ENCODE data around the gene EEF1AKMT2.
"Not testable (repeated sequence)": the region's sequence is repeated elsewhere in the genome, so short reads cannot be mapped to it uniquely, and the experiment has no call there.

The EEF1AKMT2 gene

DNA sequence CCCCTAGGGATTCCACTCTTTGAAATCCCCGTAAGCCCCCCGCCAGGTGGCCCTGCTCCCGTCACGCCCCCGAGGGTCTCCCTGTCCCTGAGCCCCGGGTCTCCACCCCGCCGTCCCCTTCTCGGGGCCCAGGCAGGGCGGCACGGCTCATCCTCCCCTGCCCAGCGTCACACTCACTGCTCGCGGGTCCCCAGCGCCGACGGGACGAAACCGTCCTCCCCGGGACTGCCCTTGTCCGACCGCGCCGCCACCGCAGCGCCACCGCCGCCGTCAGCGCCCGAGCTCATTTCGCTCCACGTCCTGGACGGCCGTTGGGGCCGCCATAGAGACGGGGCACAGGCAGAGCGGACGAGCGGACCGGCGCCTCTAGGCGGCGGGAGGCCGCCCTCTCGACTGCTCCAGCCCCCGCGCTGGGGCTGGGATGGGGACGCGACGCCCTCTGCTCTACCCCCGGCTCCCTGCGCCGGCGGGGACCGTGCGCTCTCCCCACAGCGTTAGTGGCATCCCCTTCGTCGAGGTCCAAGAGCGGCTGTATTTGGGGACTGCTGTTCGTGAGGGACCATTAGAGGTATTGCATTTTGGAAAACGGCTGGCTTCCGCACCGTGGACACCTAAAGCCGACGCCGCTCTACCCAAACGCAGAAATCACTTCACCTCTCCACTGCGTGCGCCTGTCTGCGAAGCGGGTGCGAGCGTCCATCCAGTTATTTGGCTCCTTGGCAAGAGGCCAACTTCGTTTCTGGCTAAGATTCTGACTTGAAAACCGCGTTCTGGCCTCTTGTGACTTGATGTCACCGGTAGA is at the start of gene EEF1AKMT2:
EEF1AKMT2 (minus strand) TSS at position 341 of the 802 bp plus-strand sequence; CDS start at position 287, 54 bp downstream.
- DNase-seq = peak; percentile 16 to 71

DNA sequence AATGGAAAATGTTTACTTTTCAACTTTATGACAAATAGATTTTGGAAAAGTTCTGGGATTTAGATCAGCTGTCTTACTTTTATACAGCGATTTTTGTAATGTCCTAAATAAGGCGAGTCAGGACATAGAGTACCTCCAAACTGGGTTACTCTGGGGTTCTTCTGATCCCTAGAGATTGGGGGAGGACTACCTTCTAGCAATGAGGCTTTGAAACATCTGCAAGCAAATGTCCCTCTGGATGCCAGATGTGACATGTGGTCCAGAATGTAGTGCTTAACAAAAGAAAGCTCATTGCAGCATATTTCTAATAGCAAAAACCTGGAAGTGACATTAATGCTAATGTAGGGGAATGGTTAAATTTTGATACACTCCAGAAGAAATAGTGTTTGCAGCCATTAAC is 46.0 kb upstream of the EEF1AKMT2 start:
- DNase-seq = no peak

DNA sequence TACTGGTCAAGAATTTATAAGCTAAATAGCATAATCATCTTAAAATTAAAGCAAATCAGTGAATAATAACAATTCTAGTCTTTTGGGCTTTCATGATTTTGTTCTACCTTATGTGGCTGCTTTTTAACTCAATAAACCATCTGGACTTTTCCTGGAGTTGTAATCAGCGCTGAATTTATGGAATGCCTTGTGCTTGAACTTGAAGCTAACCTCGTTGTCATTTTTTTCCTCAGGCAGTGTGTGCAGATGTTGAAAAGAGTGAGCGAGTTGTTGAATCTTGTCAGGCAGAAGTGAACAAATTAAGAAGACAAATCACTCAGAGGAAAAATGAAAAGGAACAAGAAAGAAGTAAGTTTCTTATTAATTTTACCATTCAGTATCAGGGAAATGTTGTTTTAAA is 39.4 kb upstream of the EEF1AKMT2 start:
- no peak for DNase-seq

DNA sequence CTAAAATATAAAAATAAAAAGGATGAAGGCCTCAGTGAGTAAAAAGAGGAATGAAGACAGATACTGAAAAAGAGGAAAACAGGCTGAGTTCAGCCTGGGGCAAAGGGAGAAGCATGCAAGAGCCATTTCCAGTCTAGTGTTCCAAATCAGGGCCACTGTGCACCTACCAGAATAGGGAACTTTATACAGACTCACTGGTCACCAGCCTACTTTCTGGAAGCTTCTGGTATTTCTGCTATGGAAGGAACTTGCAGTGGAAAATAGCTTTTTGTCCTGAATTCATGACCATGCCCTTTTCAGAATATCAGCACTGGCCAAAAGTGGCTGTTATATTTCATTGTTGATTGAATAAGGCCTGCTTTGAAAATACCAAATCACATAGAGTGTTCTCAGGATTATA is 38.8 kb upstream of the EEF1AKMT2 start:
- no peak for DNase-seq

DNA sequence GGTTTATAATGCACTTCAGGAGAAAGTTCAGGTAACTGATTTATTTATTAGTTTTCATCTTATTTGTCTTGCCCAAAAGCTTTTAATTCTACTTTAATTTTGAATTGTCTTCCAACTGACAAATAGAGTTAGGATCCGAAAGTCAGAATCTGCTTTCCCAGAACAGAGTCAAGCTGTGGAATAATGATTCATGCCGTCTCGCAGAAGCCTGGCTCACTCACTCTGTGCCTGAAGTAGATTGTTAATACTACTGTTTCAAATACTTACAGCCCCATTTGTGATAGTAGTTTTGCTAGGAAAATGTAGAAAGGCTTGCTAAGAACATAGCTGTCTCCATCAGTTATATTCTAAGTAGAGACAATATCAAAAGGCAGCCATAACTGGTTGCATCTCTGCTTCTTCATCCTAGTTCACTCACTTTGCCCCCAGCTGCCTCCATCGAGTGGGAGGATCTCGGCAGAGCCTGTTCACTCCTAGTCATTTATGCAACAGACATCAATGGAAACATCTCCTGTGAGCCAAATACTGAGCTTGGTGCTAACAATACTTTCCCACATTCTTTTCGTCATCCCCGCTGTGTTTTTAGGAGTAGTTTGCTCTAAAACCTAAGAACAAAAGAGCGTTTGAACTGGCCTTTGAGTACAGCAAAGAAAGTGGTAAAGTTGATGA is 37.9 kb upstream of the EEF1AKMT2 start:
- no peak for DNase-seq

DNA sequence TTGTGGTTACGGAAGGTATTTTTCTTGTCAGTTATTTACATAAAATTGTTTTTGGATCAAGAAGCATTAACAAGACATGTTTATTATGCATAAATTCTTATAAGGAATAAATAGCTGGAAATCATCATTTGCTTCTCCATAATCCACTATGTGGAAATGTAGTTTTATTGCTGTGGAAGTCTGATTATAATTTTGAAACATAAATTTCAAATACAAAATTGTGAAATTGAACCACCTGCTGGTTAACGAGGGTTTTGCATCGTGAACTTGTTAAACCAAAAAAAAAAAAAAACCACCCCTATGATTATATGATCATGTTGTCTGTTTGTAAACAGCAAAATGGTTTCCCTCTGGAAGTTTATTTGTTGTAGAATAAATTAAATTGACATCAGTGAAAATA is 35.8 kb upstream of the EEF1AKMT2 start:
- peak in 1 of 2 experiments; percentile 2 for DNase-seq

DNA sequence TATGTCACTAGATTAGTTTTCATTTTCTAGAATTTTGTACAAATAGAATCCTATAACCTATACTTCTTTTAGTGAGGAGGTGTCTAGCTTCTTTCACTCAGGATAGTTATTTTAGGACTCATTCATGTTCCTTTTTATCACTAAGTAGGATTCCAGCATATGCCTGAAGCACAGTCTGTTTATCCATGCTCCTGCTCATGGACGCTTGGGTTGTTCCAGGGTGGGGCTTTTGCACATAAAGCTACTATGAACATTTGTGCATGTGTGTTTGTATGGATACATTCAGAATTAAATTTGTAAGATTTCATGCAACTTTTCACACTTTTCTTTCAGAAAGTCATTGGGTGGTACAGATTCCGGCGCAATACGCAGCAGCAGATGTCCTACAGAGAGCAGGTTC is 34.6 kb upstream of the EEF1AKMT2 start:
- no peak for DNase-seq

DNA sequence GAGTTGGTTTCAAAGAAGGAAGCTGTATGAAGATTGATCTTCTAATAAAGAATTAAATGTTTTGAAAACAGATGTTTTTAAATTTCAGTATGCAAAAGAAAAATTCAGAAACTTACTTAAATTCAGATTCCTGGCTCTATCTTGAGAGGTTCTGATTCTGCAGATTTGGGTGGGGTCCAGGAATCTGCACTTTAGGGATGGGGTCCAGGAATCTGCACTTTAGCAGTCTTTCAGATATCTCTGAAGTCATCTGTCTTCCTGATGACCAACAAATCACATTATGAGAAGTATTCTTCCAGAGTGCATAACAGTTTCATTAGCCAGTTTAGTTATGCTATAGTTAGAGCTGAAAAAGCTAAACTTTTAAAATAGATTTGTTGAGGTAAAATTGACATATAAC is 34.0 kb upstream of the EEF1AKMT2 start:
- DNase-seq = no peak

DNA sequence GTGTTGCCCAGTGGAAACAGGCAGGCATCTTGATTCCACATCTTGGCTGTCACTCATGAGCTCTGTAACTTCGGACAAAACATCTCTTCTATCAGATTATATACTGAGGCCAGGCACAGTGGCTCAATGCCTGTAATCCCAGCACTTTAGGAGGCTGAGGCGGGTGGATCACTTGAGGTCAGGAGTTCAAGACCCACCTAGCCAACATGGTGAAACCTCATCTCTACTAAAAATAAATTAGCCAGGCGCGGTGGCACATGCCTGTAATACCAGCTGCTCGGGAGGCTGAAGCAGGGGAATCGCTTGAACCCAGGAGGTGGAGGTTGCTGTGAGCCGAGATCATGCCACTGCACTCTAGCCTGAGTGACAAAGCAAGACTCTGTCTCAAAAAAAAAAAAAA is 33.2 kb upstream of the EEF1AKMT2 start:
- DNase-seq = not testable (repeated sequence)

DNA sequence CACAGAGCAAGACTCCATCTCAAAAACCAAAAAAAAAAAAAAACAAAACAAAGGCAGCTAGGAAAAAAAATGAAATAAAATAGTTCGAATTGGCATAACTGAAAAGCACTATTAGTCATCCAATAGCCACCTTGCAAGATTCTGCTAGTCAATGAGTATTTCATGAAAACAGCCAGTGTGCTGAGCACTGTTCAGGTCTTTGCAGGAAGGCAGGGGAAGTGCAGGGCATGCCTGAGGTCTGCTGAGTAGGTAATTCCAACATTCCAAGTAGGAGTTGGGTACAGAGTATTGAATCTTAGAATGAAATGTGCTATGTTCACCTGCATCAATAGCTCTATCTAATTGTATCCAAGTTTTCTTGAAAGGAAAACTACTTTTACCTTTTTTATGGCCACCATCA is 32.8 kb upstream of the EEF1AKMT2 start:
- DNase-seq = no peak

DNA sequence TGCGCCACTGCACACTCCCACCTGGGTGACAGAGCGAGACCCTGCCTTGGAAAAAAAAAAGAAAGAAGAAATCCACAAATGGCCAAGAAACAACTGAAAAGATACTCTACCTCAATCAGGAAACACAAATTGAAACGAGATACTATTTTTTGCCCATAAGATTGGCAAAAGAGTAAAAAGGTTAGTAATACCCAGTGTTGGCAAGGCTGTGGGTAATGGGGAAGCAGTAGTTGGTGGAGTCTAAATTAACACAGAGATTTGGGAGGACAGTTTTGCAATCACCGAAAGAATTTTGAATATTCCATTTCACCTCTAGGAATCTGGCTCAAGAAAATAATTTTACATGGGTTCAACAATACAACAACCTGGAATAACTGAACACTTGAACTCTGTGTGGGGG is 29.8 kb upstream of the EEF1AKMT2 start:
- no peak for DNase-seq

DNA sequence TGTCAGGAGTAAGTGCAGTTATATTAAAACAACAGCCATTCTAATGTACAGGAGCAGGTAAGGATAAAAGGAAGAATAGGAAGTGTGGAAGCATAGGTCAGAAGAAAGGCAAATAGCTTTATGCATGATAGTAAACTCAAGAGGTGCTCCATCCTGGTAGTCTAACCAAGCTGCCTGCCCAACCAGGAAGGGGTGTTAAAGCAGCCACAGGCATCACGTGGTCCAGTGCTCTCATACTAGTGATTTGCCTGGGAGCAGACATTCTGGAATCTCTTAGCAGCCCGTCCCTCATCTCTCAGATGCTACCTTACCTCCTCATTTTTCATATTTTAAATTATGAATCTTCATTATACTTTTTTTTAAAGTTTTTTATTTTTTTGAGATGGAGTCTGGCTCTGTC is 28.4 kb upstream of the EEF1AKMT2 start:
- no peak for DNase-seq

DNA sequence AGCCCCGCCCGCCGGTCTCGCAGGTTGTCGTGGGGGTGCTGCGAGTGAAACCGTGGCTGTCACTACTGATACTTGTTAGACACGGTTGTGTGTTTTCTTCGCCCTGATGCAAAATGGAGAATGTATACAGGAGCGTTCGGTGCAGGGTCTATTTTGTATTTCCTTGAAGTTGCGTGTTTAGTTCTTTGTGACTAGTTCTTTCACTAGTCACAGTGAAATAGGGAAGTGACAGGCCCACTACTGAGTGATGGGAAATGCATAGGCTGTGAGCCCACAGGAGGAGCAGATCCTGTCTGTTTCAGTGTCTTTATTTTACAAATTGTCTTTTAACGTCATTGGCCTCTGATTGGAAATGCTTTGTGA is 10.6 kb upstream of the EEF1AKMT2 start:
- no peak for DNase-seq

DNA sequence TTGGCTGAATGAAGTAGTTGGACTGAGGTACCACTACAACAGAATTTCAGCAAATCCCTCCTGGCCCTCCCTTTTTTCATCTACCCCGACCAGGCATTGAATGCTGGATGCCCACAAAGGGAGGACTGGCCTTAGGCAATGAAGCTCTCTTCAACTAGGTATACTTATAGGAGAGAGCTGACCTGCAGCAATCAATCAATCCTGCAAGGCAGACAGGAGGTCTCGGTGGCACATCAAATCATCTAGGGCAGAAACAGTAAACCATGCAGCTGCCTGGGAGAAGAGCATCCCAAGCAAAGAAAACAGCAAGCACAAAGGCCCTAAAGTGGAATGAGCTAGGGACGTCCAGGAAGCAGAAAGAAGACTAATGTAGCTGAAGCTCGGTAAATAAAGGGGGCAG is 7.5 kb upstream of the EEF1AKMT2 start:
- no peak for DNase-seq

DNA sequence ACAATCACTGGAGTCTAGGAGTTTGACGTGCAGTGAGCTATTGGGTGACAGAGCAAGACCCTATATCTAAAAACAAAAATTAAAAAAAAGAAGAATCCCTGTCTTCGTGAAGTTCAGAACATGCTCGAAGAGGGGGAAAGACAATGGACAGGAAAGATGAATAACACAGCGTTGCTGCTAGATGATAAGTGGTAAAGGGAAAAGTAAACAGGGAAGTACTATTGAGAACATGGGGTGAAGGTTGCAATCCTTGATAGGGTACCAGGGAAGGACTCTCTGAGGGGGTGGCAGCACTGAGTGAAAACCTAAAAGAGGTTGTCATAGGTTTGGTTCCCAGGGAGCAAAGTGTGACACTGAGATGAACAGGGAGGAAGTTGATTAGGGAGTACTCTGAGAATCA is 7.1 kb upstream of the EEF1AKMT2 start:
- no peak for DNase-seq

DNA sequence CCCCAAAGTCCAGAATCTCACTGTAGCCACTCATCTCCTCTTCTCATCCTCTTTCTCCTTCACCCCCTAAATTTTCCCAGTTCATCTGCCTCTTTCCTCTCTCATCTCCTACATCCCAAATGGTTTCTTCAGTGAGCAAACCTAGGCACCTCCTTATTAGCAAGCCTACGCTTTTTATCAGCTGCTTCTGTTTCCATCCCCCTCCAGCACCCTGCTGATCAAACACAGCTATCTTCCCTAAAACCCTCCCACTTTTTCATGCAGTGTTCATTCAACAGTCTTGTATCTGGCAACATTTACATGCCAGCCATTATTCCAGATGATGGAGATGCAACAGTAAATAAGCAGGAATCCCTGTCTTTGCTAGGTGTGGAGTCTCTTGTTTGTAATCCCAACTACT is 6.7 kb upstream of the EEF1AKMT2 start:
- no peak for DNase-seq

DNA sequence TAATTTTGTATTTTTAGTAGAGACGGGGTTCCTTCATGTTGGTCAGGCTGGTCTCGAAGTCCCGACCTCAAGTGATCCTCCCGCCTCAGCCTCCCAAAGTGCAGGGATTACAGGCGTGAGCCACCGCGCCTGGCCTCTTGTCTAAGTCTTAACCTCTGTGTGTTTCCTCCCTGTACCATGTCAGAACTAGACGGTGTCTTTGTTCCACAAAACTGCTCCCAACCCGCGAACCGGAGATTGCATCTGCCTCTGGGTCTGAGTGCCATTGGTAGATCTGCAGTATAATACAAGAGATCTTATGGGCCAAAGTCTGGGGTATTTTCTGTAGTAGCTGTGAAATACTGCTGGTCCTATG is 1.3 kb upstream of the EEF1AKMT2 start:
- DNase-seq = no peak

DNA sequence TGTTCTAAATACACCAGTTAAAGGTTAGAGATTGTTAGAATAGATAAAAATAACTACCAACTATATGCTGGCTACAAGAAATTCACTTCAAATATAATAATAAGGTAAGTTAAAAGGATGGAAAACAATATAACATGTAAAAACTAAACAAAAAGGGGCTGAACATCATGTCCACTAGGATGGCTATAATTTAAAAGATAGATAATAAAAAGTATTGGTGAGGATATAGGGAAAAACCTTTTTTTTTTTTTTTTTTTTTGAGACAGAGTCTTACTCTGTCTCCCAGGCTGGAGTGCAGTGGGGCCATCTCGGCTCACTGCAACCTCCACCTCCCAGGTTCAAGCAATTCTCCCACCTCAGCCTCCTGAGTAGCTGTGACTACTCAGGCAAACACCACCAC is 8.8 kb downstream of the EEF1AKMT2 start:
- DNase-seq = not testable (repeated sequence)

DNA sequence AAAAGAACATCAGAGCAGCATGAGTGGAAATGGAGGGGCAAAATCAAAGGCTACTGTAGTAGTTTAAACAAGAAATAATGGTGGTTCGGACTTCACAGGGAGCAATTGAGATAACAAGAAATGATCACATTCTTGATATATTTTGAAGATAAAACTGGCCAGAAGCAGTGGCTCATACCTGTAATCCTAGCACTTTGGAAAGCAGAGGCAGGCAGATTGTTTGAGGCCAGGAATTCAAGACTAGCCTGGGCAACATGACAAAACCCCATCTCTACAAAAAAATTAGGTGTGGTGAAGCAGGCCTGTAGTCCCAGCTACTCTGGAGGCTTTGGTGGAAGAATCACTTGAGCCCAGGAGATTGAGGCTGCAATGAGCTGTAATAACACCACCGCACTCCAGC is 22.9 kb downstream of the EEF1AKMT2 start:
- no peak for DNase-seq

DNA sequence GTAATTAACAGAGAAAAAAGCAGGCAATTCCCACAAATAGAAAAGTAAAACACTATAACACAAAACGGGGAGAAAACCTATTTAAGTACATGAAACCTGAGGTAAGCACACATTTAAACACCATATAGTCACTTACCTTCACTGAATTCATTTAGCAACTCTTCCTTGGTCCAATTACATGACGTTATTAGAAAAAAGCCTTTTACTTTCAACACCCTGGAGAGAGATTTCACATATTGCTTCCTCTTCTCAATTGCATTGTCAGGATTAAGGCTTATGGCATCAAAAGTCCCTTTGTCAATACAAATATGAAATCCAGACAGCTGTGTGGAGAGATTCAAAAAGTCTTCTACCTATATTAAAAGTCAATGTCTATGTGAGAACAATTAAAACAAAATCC is 26.4 kb downstream of the EEF1AKMT2 start:
- DNase-seq = no peak

DNA sequence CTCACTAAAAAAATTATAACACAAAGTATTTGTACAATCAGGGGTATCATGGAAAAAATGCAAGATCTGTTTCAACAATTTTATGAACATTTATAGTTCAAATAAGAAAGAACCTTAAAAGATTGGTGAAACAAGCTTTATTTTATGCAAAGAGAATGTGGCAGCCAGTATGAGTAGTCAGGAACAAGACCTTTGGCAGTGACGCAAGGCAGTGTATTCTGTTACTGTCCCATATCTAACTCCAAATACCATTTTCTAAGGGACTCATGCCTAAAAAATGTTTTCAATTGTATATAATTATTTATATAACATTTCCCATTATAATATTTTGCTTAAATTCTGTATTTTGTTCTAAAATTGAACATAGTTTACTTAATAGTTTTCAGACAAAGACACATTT is 28.4 kb downstream of the EEF1AKMT2 start:
- DNase-seq = no peak

DNA sequence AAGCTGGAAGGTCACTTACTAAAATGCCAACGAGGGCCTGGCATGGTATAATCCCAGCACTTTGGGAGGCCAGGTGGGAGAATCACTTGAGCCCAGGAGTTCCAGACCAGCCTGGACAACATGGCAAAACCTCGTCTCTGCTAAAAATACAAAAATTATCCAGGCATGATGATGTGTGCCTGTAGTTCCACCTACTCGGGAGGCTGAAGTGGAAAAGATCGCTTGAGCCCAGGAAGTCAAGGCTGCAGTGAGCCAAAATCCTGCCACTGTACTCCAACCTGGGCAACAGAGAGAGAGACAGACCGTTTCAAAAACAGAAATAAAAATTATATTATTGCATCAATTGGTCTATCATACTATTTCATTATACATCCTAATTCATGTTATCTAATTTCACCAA is 29.4 kb downstream of the EEF1AKMT2 start:
- DNase-seq = no peak

DNA sequence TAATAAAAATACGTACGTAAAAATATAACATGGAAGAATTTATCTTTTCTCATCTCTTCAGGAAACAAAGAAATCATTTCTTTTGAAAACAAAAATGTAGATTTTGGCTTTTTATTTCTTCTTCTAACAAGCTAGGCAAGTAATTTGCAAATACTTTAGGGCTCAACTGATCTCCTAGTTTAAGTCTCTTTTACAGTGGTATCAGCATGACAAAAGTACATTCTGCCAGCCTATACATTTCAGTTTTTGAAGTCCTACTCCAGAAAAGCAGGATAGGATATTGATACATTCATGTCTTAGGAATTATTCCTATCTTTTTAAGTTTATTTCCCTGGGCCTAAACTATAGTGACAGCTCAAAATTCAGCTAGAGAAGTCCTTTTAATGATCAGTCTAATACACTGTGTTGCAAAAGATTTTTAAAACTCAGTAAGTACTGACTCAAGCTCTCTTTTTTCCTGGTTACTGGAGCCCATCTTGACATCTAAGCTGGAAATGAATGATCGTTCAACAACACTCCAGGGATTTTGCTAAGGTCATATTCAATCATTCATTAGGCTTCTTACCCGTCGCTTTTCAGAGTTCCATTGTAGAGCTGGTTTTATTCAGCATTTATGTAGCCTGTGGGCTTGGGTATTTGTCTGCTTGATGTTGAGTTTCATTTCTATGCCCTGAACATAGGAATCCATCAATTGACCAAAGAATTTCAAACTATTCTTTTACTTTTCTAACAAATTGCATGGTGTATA is 35.4 kb downstream of the EEF1AKMT2 start:
- DNase-seq = no peak

DNA sequence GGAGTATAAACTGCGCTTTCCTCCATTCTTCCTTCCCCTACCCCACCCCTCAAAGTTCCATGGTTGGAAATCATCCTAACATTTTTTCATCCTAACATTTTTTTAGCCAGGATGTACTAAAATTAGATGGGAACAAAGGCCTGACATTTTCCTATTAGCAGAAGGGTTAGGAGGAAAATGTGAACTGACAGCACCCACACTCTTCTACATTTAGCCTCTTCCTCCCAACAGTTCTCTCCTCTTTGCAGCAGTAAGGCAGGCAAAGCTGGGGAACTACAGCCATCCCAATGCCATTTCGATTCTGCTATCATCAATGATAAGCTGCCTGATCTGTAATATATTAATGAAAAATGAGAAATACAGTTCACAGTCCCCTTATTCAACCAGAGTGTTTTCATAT is 36.1 kb downstream of the EEF1AKMT2 start:
- DNase-seq = no peak
